Measurements from ENCODE around the gene BEX4. TPM values are rescaled to one million over a fixed set of nuclear protein-coding genes. Genes with fewer than 3 reads are reported as not detected.

The BEX4 gene
- total and polyA plus RNA-seq, 4 donors: 92.5 to 293 (median 179) TPM

DNA sequence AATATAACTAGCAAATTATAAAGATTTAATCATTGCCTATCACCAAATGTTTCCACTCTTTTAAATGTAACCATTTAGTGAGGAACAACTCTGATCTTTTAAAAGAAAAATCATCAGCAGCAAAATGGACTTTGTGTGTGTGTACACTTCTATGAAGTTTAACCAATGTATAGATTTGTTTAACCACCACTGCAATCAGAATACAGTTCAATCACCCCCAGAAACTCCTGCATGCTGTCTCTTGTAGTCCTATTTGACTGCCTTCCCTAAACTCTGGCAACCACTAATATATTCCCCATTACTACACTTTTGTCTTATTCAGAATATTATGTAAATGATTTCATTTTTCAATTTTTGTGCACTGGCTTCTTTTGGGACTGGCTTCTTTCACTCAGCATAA lies 41.7 kb downstream of the BEX4 start:
- Histone ChIP-seq H3K27me3 (ENCODE audit: control insufficient read depth, insufficient read depth, low read length) (peaks cover 11% of the 10 kb centered on the region), H3K4me1 (ENCODE audit: control insufficient read depth, insufficient read depth, low read length) (no peaks in the 10 kb centered on the region), H3K9me3 (ENCODE audit: control insufficient read depth, insufficient read depth, low read length) (no peaks in the 10 kb centered on the region), H3K4me3 (ENCODE audit: low read depth, low read length) (no peak overlapping the region), H3K36me3 (ENCODE audit: control insufficient read depth, insufficient read depth, low read length) (peaks cover 4% of the 10 kb centered on the region), H3K27ac (ENCODE audit: low read depth, low read length) (no peak overlapping the region)
- no peak for DNase-seq (ENCODE audit: low read depth in 4 of 6, low spot score in 6 of 6)

GRCh38 chrX:103258275-103258674 lies 43.4 kb downstream of the BEX4 start:
- Histone ChIP-seq H3K4me3 (ENCODE audit: low read depth, low read length) (no peak overlapping the region), H3K4me1 (ENCODE audit: control insufficient read depth, insufficient read depth, low read length) (no peaks in the 10 kb centered on the region), H3K9me3 (ENCODE audit: control insufficient read depth, insufficient read depth, low read length) (no peaks in the 10 kb centered on the region), H3K27ac (ENCODE audit: low read depth, low read length) (no peak overlapping the region), H3K27me3 (ENCODE audit: control insufficient read depth, insufficient read depth, low read length) (peaks cover 11% of the 10 kb centered on the region), H3K36me3 (ENCODE audit: control insufficient read depth, insufficient read depth, low read length) (no peaks in the 10 kb centered on the region)
- no peak for DNase-seq (ENCODE audit: low read depth in 4 of 6, low spot score in 6 of 6)

Other genes with a start within 250 kb of the BEX4 start
- 100 to 1,000 TPM in 1 of 2 donors, 10 to 100 TPM in 1; 96.5 to 114 TPM for gene BEX1, start 150.9 kb upstream of the BEX4 start, total RNA-seq
- gene BEX1, start 150.9 kb upstream of the BEX4 start, polyA plus RNA-seq (ENCODE audit: insufficient read length in 2 of 2): 100 to 1,000 TPM; 408 to 464 TPM
- not detected for gene NXF3, start 122.0 kb upstream of the BEX4 start, total RNA-seq
- gene NXF3, start 122.0 kb upstream of the BEX4 start, polyA plus RNA-seq (ENCODE audit: insufficient read length in 2 of 2): under 1 TPM in 1 of 2 donors, not detected in 1; 0.12 TPM
- gene TCEAL8, start 40.0 kb downstream of the BEX4 start, total RNA-seq: 100 to 1,000 TPM; 119 to 120 TPM
- 100 to 1,000 TPM in 1 of 2 donors, 10 to 100 TPM in 1; 80.8 to 100 TPM for gene TCEAL8, start 40.0 kb downstream of the BEX4 start, polyA plus RNA-seq (ENCODE audit: insufficient read length in 2 of 2)
- 10 to 100 TPM in 1 of 2 donors, 1 to 10 TPM in 1; 7.9 to 11.9 TPM for gene TCEAL5, start 61.6 kb downstream of the BEX4 start, total RNA-seq
- gene TCEAL5, start 61.6 kb downstream of the BEX4 start, polyA plus RNA-seq (ENCODE audit: insufficient read length in 2 of 2): 10 to 100 TPM; 59.0 to 65.0 TPM
- gene BEX2, start 95.9 kb downstream of the BEX4 start, total RNA-seq: 10 to 100 TPM; 61.2 to 82.5 TPM
- 100 to 1,000 TPM; 198 to 223 TPM for gene BEX2, start 95.9 kb downstream of the BEX4 start, polyA plus RNA-seq (ENCODE audit: insufficient read length in 2 of 2)
- 100 to 1,000 TPM in 1 of 2 donors, 10 to 100 TPM in 1; 45.2 to 142 TPM for gene TCEAL7, start 115.1 kb downstream of the BEX4 start, total RNA-seq
- gene TCEAL7, start 115.1 kb downstream of the BEX4 start, polyA plus RNA-seq (ENCODE audit: insufficient read length in 2 of 2): 100 to 1,000 TPM; 118 to 155 TPM
- gene TCEAL9, start 141.4 kb downstream of the BEX4 start, total RNA-seq: 100 to 1,000 TPM in 1 of 2 donors, 10 to 100 TPM in 1; 63.8 to 111 TPM
- gene TCEAL9, start 141.4 kb downstream of the BEX4 start, polyA plus RNA-seq (ENCODE audit: insufficient read length in 2 of 2): 100 to 1,000 TPM in 1 of 2 donors, 10 to 100 TPM in 1; 97.2 to 108 TPM
- gene BEX3, start 161.4 kb downstream of the BEX4 start, total RNA-seq: 100 to 1,000 TPM; 276 to 518 TPM
- 100 to 1,000 TPM; 795 to 830 TPM for gene BEX3, start 161.4 kb downstream of the BEX4 start, polyA plus RNA-seq (ENCODE audit: insufficient read length in 2 of 2)

Data from spinal cord (tissue), 9 donors.